ENCODE measurements around the gene HEXIM2. TPM values are rescaled to one million over a fixed set of nuclear protein-coding genes. Genes with fewer than 3 reads are reported as not detected.

Gene HEXIM2
- total RNA-seq, 1 experiment from 2014 or later = 12.5 TPM

- no peak overlapping the region for H4K5ac ChIP-seq (ENCODE audit: insufficient read length, low read depth, low read length)
- Mint-ChIP-seq H3K4me3 (peak overlapping the region; percentile 98 to 99), H3K27me3 (ENCODE audit: low read depth) (peaks cover 2% of the 10 kb centered on the region), H3K4me1 (peaks cover 35 to 43% of the 10 kb centered on the region in 2 experiments), H3K27ac (peak overlapping the region in 1 of 3 experiments; percentile 30; a peak in 1 of 7 replicates), H3K36me3 (ENCODE audit: insufficient read depth in 1 of 3, low read depth in 3 of 3) (peaks cover 1 to 5% (median 3%) of the 10 kb centered on the region in 3 experiments; a peak in 3 of 7 replicates), H3K9me3 (no peaks in the 10 kb centered on the region; a peak in 1 of 5 replicates)
- no peak overlapping the region for H3K23ac ChIP-seq (ENCODE audit: insufficient read length, low read depth, low read length)
- no peak overlapping the region for H2AFZ ChIP-seq (ENCODE audit: low read length)
- no peak overlapping the region for H3T11ph ChIP-seq (ENCODE audit: low read length)
- H3K27ac ChIP-seq (ENCODE audit: insufficient read length, low read depth, low read length) = no peak overlapping the region
- H3K14ac ChIP-seq (ENCODE audit: insufficient read depth, low read length) = no peak overlapping the region
- H3K18ac ChIP-seq (ENCODE audit: insufficient read length, low read depth, low read length) = no peak overlapping the region
- peaks cover 22% of the 10 kb centered on the region for H3K23me2 ChIP-seq (ENCODE audit: insufficient read length, low read depth, low read length, poor library complexity, severe bottlenecking)
- H2BK15ac ChIP-seq (ENCODE audit: low read depth, low read length) = no peak overlapping the region
- no peak overlapping the region for H2BK5ac ChIP-seq (ENCODE audit: insufficient read length, low read length)
- no peak overlapping the region for H2BK12ac ChIP-seq (ENCODE audit: insufficient read length, low read depth, low read length)
- no peak overlapping the region for H2AK5ac ChIP-seq (ENCODE audit: insufficient read length, low read length)
- H3K9ac ChIP-seq (ENCODE audit: extremely low read depth, insufficient read length, low read length) = no peak overlapping the region
- H2BK120ac ChIP-seq (ENCODE audit: low read depth, low read length, poor library complexity, severe bottlenecking) = no peak overlapping the region
- H4K91ac ChIP-seq (ENCODE audit: insufficient read length, low read depth, low read length) = no peak overlapping the region
- no peaks in the 10 kb centered on the region for H3K9me3 ChIP-seq (ENCODE audit: control insufficient read depth, low read depth, low read length)
- H3K79me2 ChIP-seq (ENCODE audit: insufficient read depth, low read length) = no peaks in the 10 kb centered on the region; the same call in 1 of the 2 replicates
- no peaks in the 10 kb centered on the region for H3K27me3 ChIP-seq (ENCODE audit: insufficient read depth, low read length)
- TF ChIP-seq CTCF (conservative IDR thresholded peaks at IDR 0.05) = no peak
- H3K4me1 ChIP-seq (ENCODE audit: insufficient read depth, low read length) = peaks cover 2% of the 10 kb centered on the region; the same call in 1 of the 2 replicates
- no peak for DNase-seq
- no peak overlapping the region for H3K4me2 ChIP-seq (ENCODE audit: insufficient read depth, insufficient read length, low read length)
- no peaks in the 10 kb centered on the region for H4K20me1 ChIP-seq (ENCODE audit: control insufficient read depth, insufficient read depth, insufficient read length)
- H3K4ac ChIP-seq (ENCODE audit: low read depth, low read length) = no peak overlapping the region
- H3K79me1 ChIP-seq (ENCODE audit: insufficient read depth, low read depth, low read length, poor library complexity, severe bottlenecking) = no peaks in the 10 kb centered on the region
- no peak overlapping the region for H2BK20ac ChIP-seq (ENCODE audit: low read depth, low read length, poor library complexity, severe bottlenecking)
- WGBS (ENCODE audit: extremely low coverage, insufficient read length, low lambda C conversion rate) = no CpG with 5 or more reads among the region's 10 CpGs
- no peak overlapping the region for H3K56ac ChIP-seq (ENCODE audit: insufficient read length, low read depth, low read length)
- H4K8ac ChIP-seq (replicated peaks; ENCODE audit: insufficient read length, low read depth, low read length) = no peak overlapping the region
Measured at GRCh38 chr17:45146166-45146565, 15.5 kb upstream of the HEXIM2 start.
